GM12878 (cell line): ENCODE measurements around the gene GRAMD1B. TPM values are rescaled to one million over a fixed set of nuclear protein-coding genes. Genes with fewer than 3 reads are reported as not detected.

Source experiments
- ATAC-seq: fragments of 200-7000 bp; cut with Tn5 transposase; 3 replicates; pipeline ENCODE4 v1.9.1; 2020; ENCODE audit warnings: mild to moderate bottlenecking, moderate library complexity
- BruUV-seq: library from RNA; stranded (reverse); fragments of 400-500 nt; replicated peaks from 2 replicates; lab custom pipeline; 2021; lab: Mats Ljungman, UMichigan
- CTCF ChIA-PET: fragments of 300-600 bp; sonication (Branson Sonifier 250); formaldehyde crosslinking; extraction: SDS; loops from one replicate; lab custom pipeline; 2021; ENCODE audit warnings: inconsistent platforms; lab: Yijun Ruan, JAX
- POLR2A ChIA-PET: fragments of 350-600 bp; formaldehyde crosslinking; extraction: SDS; loops from one replicate; lab custom pipeline; 2021; ENCODE audit warnings: inconsistent platforms; lab: Charles Lee
- RAD21 ChIA-PET: fragments of 300-600 bp; sonication (Branson Sonifier 250); formaldehyde crosslinking; loops from one replicate; lab custom pipeline; 2023; ENCODE audit warnings: antibody characterized with exemption; ENCODE audit not compliant: unreplicated experiment; lab: Charles Lee
- SMC1A ChIA-PET: fragments of 300-600 bp; sonication (Branson Sonifier 250); formaldehyde crosslinking; loops from one replicate; lab custom pipeline; 2023; ENCODE audit not compliant: unreplicated experiment, uncharacterized antibody; lab: Charles Lee
- DNase-seq: peaks from one replicate; pipeline ENCODE4 v3.0.0-alpha.2; 2011; ENCODE audit warnings: low read depth, low spot score
- FAIRE-seq: peaks from 3 replicates; lab custom pipeline; 2011; peaks lifted over from hg19 to GRCh38; lab: Jason Lieb, UNC
- H2AFZ ChIP-seq: 2 replicates; pipeline ENCODE4 v1.6.0; 2011; ENCODE audit warnings: low read depth, low read length, control low read depth; ENCODE audit not compliant: control insufficient read depth
- H3K27ac ChIP-seq: 2 replicates; pipeline ENCODE4 v1.5.1; 2011; ENCODE audit warnings: control low read depth; ENCODE audit not compliant: control insufficient read depth, insufficient read depth
- H3K27me3 ChIP-seq, 2 experiments: replicated peaks in 1 of 2; 2 replicates each; pipeline versions ENCODE4 v1.6.0 to v1.6.1; 2011; ENCODE audit warnings: low read length in 1 of 2; ENCODE audit not compliant: control insufficient read depth in 2 of 2, insufficient read depth in 2 of 2
- H3K36me3 ChIP-seq, 2 experiments: 2 replicates each; pipeline ENCODE4 v1.5.1; 2011; ENCODE audit warnings: low read length in 1 of 2; ENCODE audit not compliant: control insufficient read depth in 2 of 2, insufficient read depth in 2 of 2
- H3K4me1 ChIP-seq: 2 replicates; pipeline ENCODE4 v1.6.1; 2011; ENCODE audit warnings: mild to moderate bottlenecking, low read length, moderate library complexity, mixed read lengths; ENCODE audit not compliant: control insufficient read depth, insufficient read depth
- H3K4me2 ChIP-seq: 2 replicates; pipeline ENCODE4 v1.6.0; 2011; ENCODE audit warnings: control low read depth; ENCODE audit not compliant: control insufficient read depth, insufficient read depth
- H3K4me3 ChIP-seq: fragments of 200-600 bp; sonication (generic); 2 replicates; pipeline ENCODE4 v1.5.1; 2016
- H3K79me2 ChIP-seq: 2 replicates; pipeline ENCODE4 v1.6.0; 2011; ENCODE audit warnings: low read length; ENCODE audit not compliant: control insufficient read depth, insufficient read depth
- H3K9ac ChIP-seq: 2 replicates; pipeline ENCODE4 v1.8.0; 2011; ENCODE audit warnings: low read length, control low read depth, mixed read lengths; ENCODE audit not compliant: control insufficient read depth, insufficient read depth
- H3K9me3 ChIP-seq: replicated peaks from 3 replicates; pipeline ENCODE4 v1.5.1; 2011; ENCODE audit warnings: mild to moderate bottlenecking, low read length; ENCODE audit not compliant: control insufficient read depth, insufficient read depth
- H4K20me1 ChIP-seq: 2 replicates; pipeline ENCODE4 v1.6.0; 2011; ENCODE audit not compliant: control insufficient read depth, insufficient read depth
- CREM ChIP-seq: IDR thresholded peaks from 2 replicates; pipeline ENCODE4 v1.6.1; 2014; ENCODE audit warnings: antibody characterized with exemption, low read depth
- GATAD2B ChIP-seq: fragments of 450-650 bp; conservative IDR thresholded peaks from 2 replicates; pipeline ENCODE4 v1.6.1; 2017; ENCODE audit warnings: low read depth, mild to moderate bottlenecking, moderate library complexity
- HCFC1 ChIP-seq: fragments of 150-350 bp; IDR thresholded peaks from 2 replicates; pipeline ENCODE4 v1.6.1; 2014; ENCODE audit warnings: low read length
- KAT2A ChIP-seq: conservative IDR thresholded peaks from 2 replicates; pipeline ENCODE4 v1.6.1; 2011; ENCODE audit warnings: low read depth, low read length; ENCODE audit not compliant: control insufficient read depth
- MTA2 ChIP-seq: fragments of 450-650 bp; IDR thresholded peaks from 2 replicates; pipeline ENCODE4 v1.6.1; 2016; ENCODE audit warnings: low read depth, mild to moderate bottlenecking, moderate library complexity
- MTA3 ChIP-seq: IDR thresholded peaks from 2 replicates; pipeline ENCODE4 v1.6.1; 2012; ENCODE audit warnings: low read length, inconsistent platforms, borderline replicate concordance
- NFIC ChIP-seq: IDR thresholded peaks from 2 replicates; pipeline ENCODE4 v1.6.1; 2012; ENCODE audit warnings: low read depth, mild to moderate bottlenecking, inconsistent platforms, low read length, moderate library complexity
- RAD21 ChIP-seq: IDR thresholded peaks from 2 replicates; pipeline ENCODE4 v1.6.1; 2011; ENCODE audit warnings: mild to moderate bottlenecking, low read depth, low read length, moderate library complexity; ENCODE audit not compliant: insufficient read depth
- RUNX3 ChIP-seq: IDR thresholded peaks from 2 replicates; pipeline ENCODE4 v1.6.1; 2012; ENCODE audit warnings: low read length, inconsistent platforms
- SREBF2 ChIP-seq: IDR thresholded peaks from 2 replicates; pipeline ENCODE4 v1.6.1; 2012; ENCODE audit warnings: mild to moderate bottlenecking, low read length
- SUPT20H ChIP-seq: IDR thresholded peaks from 2 replicates; pipeline ENCODE4 v1.6.1; 2011; ENCODE audit warnings: low read depth, mild to moderate bottlenecking, low read length, moderate library complexity, borderline replicate concordance; ENCODE audit not compliant: control insufficient read depth
- ZNF207 ChIP-seq: fragments of 450-650 bp; IDR thresholded peaks from 2 replicates; pipeline ENCODE4 v1.6.1; 2014; ENCODE audit warnings: antibody characterized with exemption, mild to moderate bottlenecking, borderline replicate concordance
- ZNF622 ChIP-seq: fragments of 450-650 bp; IDR thresholded peaks from 2 replicates; pipeline ENCODE4 v1.6.1; 2017; ENCODE audit warnings: mild to moderate bottlenecking, inconsistent platforms
- WGBS: methylation state at CpG from one replicate; pipeline ENCODE4 v1.1.6; 2016; ENCODE audit warnings: low lambda C conversion rate; ENCODE audit not compliant: insufficient replicate concordance, insufficient coverage; ENCODE audit errors: missing lambda C conversion rate; 5-methylcytosine and 5-hydroxymethylcytosine counted together
- in situ Hi-C: fragments of 300-500 bp; cut with MboI; formaldehyde crosslinking; loops from 9 replicates; pipeline ENCODE4 v1.14.3; 2018; ENCODE audit warnings: mixed read lengths
- intact Hi-C: fragments of 100-400 bp; cut with micrococcal nuclease; formaldehyde crosslinking; loops from one replicate; pipeline ENCODE4 v1.14.2; 2022; ENCODE audit not compliant: unreplicated experiment
- polyA plus RNA-seq, 11 experiments: library from polyadenylated mRNA; depleted of rRNA in 4 of 11; unstranded in 6 of 11; stranded (reverse) in 5 of 11; fragments of >200 nt; fragmentation: Nextera tagmentation in 4 of 11; fragmentation: Illumina TruSeq in 1 of 11; extraction: Ambion mirVana in 4 of 11; extraction: Trizol in 1 of 11; gene quantifications; 1 replicate in 1 of 11; 2 replicates in 10 of 11; pipeline versions ENCODE4 v1.2.1 to v1.2.3, GENCODE V29; 2011 to 2016; ENCODE audit warnings: inconsistent platforms in 2 of 11, missing spikeins in 2 of 11, low read depth in 1 of 11
- total RNA-seq, 4 experiments: library from RNA; depleted of rRNA in 3 of 4; stranded (reverse); fragments of >200 nt in 3 of 4; fragmentation: Illumina TruSeq in 1 of 4; extraction: Trizol in 1 of 4; gene quantifications; 2 replicates each; pipeline versions ENCODE4 v1.2.1 to v1.2.3, GENCODE V29; 2013 to 2021
- TF ChIP-seq, protein P1 (sequence below): fragments of 450-650 bp; IDR thresholded peaks from 2 replicates; pipeline ENCODE4 v1.6.1; 2017; ENCODE audit warnings: mild to moderate bottlenecking
- TF ChIP-seq, protein P2 (sequence below): fragments of 450-650 bp; IDR thresholded peaks from 2 replicates; pipeline ENCODE4 v1.6.1; 2014; ENCODE audit warnings: mild to moderate bottlenecking
- TF ChIP-seq, protein P3 (sequence below): IDR thresholded peaks from 2 replicates; pipeline ENCODE4 v1.6.1; 2011; ENCODE audit warnings: low read depth, low read length, improper control_type of control experiment, borderline replicate concordance
- TF ChIP-seq, protein P4 (sequence below): IDR thresholded peaks from 2 replicates; pipeline ENCODE4 v1.6.1; 2011; ENCODE audit warnings: mild to moderate bottlenecking, low read depth, low read length, moderate library complexity; ENCODE audit not compliant: insufficient replicate concordance
- TF ChIP-seq, protein P5 (sequence below): IDR thresholded peaks from 2 replicates; pipeline ENCODE4 v1.6.1; 2011; ENCODE audit warnings: borderline replicate concordance, low read depth, mild to moderate bottlenecking, moderate library complexity, low read length; ENCODE audit not compliant: insufficient read depth, poor library complexity, severe bottlenecking

Gene GRAMD1B
- total and polyA plus RNA-seq, 10 of the 15 experiments (the other 5 are each of a cell fraction or from before 2014, with no cell fraction given), result 1.9 to 49.1 (median 26.9) TPM

DNA sequence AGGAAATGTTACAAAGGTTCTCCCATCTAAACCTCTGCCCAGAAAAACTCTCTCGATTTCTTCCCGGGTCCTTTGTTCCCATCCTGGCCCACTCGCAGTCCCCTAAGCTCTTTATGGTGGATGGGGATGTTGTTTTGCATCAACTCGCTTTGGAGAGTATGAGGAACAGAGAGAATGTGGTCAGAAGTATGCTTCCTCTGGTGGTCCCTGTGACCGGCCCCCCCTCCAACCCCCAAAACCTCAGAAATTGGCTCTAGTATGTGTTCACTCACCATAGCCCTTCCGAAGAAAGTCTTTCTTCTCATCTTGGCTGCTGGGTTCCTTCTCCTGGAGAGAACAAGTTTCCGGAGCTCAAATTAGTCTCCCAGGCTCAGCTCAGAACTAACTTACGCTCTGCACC is 54.4 kb downstream of the GRAMD1B start:
- no peak for FAIRE-seq
- SMC1A ChIA-PET, result interaction anchor here (0.8 to 2.9 kb wide), 9 partner anchors 19 to 237 kb away, joined by 3 to 15 read pairs (median 3); no protein-coding TSS in a partner anchor
- no peak for DNase-seq
- RAD21 ChIA-PET, result interaction anchor here (0.6 to 2.8 kb wide), 10 partner anchors 10 to 237 kb away, joined by 3 to 8 read pairs (median 4); no protein-coding TSS in a partner anchor
- peaks cover 0 to 2% of the 10 kb centered on the region in 2 experiments; a peak in 2 of 4 replicates for H3K36me3 ChIP-seq
- CTCF ChIA-PET, result interaction anchor here (0.9 to 2.5 kb wide), 8 partner anchors 9 to 179 kb away, joined by 3 to 11 read pairs (median 5); no protein-coding TSS in a partner anchor
- 7% methylated on average over 8 of the region's 8 CpGs for WGBS
- H2AFZ ChIP-seq, result no peak overlapping the region
- H3K27me3 ChIP-seq, result no peaks in the 10 kb centered on the region
- no peaks in the 10 kb centered on the region for H3K9me3 ChIP-seq
- H3K79me2 ChIP-seq, result no peaks in the 10 kb centered on the region
- peaks cover 51% of the 10 kb centered on the region for H3K4me1 ChIP-seq
- peak overlapping the region; percentile 62 for H3K4me2 ChIP-seq
- POLR2A ChIA-PET, result interaction anchor here (0.9 to 1.6 kb wide), 2 partner anchors 20 to 77 kb away, joined by 3 read pairs; no protein-coding TSS in a partner anchor
- ATAC-seq, result peak; percentile 44
- no peak overlapping the region for H3K9ac ChIP-seq
- BruUV-seq, result no TSS peak
- intact Hi-C loops (no loop called here), in situ Hi-C loops (no loop called here)
- H4K20me1 ChIP-seq, result no peaks in the 10 kb centered on the region
- no peak overlapping the region for H3K4me3 ChIP-seq
- no peak overlapping the region for H3K27ac ChIP-seq
- TF ChIP-seq, protein P1, sequence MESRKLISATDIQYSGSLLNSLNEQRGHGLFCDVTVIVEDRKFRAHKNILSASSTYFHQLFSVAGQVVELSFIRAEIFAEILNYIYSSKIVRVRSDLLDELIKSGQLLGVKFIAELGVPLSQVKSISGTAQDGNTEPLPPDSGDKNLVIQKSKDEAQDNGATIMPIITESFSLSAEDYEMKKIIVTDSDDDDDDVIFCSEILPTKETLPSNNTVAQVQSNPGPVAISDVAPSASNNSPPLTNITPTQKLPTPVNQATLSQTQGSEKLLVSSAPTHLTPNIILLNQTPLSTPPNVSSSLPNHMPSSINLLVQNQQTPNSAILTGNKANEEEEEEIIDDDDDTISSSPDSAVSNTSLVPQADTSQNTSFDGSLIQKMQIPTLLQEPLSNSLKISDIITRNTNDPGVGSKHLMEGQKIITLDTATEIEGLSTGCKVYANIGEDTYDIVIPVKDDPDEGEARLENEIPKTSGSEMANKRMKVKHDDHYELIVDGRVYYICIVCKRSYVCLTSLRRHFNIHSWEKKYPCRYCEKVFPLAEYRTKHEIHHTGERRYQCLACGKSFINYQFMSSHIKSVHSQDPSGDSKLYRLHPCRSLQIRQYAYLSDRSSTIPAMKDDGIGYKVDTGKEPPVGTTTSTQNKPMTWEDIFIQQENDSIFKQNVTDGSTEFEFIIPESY, result no peak
- TF ChIP-seq ZNF622 (no peak), RUNX3 (peak; percentile 100), ZNF207 (no peak), MTA2 (peak; percentile 37; the same call in 1 of the 2 replicates), SREBF2 (no peak), NFIC (peak; percentile 88), CREM (peak; percentile 81; the same call in 1 of the 2 replicates), KAT2A (no peak), SUPT20H (no peak), MTA3 (peak; percentile 83; the same call in 1 of the 2 replicates), RAD21 (no peak), GATAD2B (no peak), HCFC1 (no peak)
- TF ChIP-seq, protein P2, sequence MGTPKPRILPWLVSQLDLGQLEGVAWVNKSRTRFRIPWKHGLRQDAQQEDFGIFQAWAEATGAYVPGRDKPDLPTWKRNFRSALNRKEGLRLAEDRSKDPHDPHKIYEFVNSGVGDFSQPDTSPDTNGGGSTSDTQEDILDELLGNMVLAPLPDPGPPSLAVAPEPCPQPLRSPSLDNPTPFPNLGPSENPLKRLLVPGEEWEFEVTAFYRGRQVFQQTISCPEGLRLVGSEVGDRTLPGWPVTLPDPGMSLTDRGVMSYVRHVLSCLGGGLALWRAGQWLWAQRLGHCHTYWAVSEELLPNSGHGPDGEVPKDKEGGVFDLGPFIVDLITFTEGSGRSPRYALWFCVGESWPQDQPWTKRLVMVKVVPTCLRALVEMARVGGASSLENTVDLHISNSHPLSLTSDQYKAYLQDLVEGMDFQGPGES, result no peak
- TF ChIP-seq, protein P3, sequence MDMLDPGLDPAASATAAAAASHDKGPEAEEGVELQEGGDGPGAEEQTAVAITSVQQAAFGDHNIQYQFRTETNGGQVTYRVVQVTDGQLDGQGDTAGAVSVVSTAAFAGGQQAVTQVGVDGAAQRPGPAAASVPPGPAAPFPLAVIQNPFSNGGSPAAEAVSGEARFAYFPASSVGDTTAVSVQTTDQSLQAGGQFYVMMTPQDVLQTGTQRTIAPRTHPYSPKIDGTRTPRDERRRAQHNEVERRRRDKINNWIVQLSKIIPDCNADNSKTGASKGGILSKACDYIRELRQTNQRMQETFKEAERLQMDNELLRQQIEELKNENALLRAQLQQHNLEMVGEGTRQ, result no peak
- TF ChIP-seq, protein P4, sequence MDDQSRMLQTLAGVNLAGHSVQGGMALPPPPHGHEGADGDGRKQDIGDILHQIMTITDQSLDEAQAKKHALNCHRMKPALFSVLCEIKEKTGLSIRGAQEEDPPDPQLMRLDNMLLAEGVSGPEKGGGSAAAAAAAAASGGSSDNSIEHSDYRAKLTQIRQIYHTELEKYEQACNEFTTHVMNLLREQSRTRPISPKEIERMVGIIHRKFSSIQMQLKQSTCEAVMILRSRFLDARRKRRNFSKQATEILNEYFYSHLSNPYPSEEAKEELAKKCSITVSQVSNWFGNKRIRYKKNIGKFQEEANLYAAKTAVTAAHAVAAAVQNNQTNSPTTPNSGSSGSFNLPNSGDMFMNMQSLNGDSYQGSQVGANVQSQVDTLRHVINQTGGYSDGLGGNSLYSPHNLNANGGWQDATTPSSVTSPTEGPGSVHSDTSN, result no peak
- TF ChIP-seq, protein P5, sequence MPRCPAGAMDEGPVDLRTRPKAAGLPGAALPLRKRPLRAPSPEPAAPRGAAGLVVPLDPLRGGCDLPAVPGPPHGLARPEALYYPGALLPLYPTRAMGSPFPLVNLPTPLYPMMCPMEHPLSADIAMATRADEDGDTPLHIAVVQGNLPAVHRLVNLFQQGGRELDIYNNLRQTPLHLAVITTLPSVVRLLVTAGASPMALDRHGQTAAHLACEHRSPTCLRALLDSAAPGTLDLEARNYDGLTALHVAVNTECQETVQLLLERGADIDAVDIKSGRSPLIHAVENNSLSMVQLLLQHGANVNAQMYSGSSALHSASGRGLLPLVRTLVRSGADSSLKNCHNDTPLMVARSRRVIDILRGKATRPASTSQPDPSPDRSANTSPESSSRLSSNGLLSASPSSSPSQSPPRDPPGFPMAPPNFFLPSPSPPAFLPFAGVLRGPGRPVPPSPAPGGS, result peak; percentile 66
